HG03521 (cell line): ENCODE data around the gene ATF1.

Source experiments
- ATAC-seq: cut with Tn5 transposase; IDR thresholded peaks from one replicate; pipeline ENCODE4 v1.9.1; 2021; ENCODE audit warnings: mild to moderate bottlenecking, moderate library complexity; ENCODE audit not compliant: unreplicated experiment

Gene ATF1

DNA sequence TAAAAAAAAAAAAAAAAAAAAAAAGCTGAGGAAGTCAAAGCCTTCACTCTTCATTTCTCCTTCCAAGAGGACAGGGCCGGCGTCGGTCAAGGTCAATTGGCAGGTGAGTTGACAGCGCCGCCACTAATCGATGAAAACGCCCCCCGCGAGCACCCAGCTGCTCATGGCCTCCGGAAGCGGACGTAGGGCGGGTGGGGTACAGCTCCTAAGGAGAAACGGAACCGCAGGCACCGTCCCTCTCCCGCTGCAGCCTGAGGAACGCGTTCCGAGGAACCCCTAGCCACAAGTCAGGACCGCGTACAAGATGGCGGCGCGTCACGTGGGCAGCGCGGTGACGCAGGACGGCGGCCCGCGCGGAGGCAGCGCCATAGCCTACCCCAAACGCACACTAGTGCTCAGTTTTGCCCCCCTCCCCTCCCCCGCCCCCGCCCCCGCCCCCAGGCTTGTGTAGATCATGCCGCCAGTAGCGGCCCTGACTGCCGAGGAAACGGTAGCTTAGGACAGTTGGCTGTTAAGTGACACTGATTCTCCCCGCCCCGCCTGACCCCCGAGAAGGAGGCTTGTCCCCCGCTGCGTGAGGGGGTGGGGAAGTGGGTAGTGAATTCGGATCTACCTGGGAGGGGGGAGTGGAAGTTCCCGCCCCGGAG, at the start of gene ATF1:
Gene ATF1 (plus strand): TSS at position 463 of the 647 bp plus-strand sequence. CDS start 16,045 bp downstream, outside the sequence.
- peak; percentile 70 for ATAC-seq

DNA sequence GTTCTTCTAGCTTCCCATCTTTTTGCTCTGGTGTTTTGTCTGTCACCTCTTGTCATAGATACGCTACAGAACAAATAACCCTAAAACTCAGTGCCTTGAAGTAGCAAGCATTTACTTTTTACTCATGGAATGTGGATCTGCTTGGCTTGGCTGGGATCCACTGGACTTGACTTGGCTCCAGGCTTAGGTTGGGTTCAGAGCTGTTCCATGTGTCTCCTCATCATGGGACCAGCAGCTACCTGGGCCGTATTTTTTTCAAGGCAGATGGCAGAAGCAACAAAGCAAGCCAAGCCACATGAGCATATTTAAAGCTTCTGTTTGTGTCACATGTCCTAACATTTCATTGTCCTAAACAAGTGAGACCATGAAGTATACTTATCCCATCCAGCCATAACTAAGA, 48.7 kb upstream of the ATF1 start:
- ATAC-seq: no peak

DNA sequence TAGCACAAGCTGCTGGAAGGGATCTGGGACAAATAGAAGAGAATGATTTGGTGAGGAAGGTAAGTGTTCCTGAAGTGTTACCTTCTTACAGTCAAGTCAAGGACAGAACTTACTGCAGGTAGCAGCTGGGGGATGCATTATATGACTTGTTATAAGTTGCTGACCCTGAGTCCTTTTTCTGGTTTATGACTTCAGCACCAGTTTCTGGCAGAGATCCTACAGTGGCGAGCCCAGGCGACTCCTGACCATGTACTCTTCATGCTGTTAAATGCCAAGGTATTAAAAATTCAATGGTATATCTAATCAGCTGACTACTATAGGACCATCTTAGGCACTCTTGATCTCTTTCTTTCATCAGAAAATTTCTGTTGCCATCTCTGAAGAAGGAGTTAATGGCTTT, 45.1 kb upstream of the ATF1 start:
- no peak for ATAC-seq

DNA sequence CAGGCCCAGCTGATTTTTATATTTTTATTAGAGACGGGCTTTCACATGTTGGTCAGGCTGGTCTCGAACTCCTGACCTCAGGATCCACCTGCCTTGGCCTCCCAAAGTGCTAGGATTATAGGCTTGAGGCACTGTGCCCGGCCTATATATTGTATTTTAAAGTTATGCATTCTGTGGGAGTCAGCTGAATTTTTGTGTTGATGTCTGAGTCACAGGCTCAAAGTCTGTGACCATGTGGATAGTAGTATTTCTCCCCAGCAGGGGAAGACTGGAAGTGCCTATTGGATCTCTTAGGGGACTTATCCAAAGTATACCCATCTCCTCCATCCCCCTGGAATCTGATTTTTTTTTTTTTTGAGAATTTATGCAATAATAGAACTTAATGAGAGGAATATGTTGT, 43.8 kb upstream of the ATF1 start:
- no peak for ATAC-seq

DNA sequence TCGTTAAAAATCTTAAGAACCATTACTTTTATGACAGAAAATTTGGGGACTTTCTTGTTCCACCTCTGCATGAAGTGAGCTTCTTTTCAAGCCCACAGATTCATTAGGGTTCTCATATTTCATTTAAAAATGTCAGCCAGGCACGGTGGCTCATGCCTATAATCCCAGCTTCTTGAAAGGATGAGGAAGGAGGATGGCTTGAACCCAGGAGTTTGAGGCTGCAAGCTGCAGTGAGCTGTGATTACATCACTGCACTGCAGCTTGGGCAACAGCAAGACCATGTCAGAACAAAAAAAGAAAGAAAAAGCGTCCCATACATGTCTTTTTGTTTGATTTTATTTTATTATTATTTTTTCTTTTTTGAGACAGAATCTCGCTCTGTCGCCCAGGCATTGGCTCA, 43.4 kb upstream of the ATF1 start:
- no peak for ATAC-seq

DNA sequence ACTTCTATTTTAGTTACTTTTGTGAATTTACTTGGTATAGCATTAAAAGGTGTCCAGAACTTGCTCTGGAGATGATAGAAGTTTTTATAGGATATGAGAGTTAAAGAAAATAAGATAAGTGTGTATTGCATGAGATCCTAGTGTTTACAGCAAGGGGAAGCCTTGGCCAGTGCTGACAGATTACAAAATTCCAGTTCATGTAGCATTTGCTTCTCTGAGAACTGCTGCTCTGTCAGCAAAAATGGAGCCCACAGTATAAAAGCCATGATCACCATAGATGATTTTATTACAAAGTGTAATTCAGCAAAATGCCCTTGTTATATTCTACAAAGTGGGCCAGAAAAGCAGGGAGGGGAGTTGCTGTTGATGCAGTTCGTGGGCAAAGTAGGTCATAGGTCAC, 40.0 kb upstream of the ATF1 start:
- no peak for ATAC-seq

DNA sequence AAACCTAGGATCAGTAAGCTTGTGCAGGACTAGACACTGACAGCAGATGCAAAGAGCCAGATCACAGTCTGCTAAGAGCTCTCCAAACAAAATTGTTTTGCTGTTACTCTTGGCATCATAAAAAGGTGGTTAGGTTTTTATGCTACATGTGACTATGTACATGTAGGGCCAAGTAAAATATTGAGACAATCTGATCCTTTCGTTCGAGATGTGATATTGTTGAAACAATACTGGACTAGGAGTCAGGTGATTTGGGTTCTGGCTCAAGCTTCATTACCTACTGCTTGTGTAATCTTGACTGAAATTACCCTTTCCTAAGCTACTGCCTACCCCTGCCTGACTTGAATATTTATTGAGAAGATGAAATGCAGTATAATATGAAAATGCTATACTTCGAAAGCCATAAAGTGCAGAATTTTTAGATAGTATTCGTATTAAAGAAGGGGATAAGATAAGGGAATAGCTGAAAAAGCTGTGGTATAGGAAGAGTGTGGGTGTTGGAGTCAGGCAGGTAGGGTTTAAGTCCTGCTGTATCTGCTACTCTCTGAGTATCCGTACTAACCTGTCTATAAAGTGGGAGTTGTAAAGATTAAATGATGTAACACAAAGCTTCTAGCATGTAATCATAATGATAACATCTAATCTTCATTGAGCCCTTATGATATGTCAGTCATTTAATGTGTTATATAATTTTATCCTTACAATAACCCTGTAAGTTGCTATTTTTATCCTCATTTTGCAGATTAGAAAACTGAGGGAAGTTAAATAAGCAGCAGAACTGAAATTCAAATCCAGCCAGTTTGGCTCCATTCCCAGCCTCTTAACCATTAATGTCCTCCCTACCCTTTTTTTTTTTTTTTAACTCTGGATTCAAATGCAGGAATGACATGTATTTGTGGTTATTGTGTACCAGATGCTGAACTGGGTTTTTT, 38.6 kb upstream of the ATF1 start:
- no peak for ATAC-seq

DNA sequence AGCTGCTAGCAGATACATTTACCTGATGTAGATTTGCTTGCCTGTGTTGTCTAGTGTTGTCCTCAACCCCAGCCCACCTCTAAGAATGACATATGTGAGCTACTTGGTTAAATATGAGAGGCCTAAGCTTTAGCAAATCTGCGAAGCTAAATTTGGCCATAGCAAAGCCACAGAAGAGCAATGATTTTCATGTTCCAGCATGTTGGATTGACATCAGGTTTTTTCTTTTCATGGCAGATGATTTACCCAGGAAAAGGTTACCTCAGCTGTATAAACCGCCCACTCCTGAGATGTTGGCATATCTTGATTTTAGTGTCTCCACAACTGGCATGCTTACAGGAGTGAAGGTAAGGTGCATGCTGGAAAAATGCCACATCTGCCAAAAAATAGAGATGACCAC, 36.4 kb upstream of the ATF1 start:
- ATAC-seq: no peak

DNA sequence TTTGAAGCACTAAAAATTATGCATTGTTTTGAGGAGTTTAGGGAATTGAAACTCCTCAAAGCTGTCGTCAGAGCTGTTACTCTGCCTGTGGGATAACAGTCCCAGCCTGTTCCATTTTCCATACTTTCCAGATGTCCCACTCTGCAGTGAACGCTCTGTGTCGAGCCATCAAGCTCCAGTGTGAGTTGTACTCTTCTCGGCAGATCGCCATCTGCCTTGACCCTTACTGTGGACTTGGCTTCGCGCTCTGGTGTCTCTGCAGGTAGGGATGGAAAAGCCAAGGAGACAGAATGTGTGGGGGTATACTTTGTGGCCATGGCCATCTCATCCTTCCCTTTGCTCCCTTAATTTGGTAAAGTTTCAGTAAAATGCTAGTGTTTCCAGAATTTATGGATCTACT, 35.5 kb upstream of the ATF1 start:
- ATAC-seq: no peak

DNA sequence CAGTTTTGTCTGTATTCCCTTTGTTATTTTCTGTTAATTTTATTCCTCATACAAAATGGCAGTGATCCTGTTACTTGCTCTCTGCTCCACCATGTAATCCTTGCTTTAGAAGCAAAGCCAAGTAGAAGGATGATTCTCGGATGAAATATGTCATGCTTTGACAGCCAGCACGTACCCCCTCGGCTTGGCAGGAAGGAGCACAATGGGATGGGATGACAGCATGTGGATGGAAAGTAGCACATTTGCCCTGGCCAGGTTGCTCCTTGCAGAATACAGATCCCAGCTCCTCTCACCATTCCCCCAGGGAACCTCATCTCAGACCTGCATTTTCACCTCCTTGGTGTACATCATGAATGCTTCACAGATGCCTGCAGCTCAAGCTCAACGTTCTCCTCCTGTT, 35.1 kb upstream of the ATF1 start:
- ATAC-seq: no peak

DNA sequence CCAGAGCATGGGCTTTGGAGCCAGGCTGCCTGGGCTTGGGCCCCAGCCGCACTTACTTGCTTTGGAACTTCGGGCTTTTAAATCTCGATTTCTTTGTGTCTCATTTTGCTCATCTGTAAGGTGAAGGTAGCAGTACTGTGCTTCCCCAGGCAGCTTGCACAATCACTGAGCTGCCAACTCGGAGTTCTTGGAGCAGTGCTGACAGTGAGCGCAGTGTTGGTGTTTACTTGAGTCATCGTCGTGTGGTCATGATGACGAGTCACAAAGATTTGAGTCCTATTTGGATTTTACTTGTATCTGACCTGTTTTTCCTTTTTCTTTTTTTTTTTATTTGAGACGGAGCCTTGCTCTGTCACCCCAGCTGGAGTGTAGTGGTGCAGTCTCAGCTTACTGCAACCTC, 31.3 kb upstream of the ATF1 start:
- ATAC-seq: no peak

DNA sequence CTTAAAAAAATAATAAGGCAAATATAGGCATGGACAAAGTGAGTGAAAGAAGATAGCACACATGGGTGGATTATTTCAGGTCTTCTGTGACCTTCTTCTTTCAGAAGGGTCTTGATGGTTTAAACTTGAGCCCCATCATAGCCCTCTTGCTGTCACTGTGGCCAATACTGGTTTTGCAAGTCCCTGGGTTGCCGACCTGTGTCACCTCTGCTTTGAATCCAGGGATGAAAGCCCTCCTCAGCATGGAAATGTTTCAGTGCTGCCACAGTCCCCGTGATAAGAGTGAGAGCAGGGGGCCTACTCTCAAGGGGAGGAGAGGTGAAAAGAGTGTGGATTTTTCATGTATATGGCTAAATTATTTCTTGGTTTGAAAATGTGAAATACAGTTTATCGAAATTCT, 30.2 kb upstream of the ATF1 start:
- no peak for ATAC-seq

DNA sequence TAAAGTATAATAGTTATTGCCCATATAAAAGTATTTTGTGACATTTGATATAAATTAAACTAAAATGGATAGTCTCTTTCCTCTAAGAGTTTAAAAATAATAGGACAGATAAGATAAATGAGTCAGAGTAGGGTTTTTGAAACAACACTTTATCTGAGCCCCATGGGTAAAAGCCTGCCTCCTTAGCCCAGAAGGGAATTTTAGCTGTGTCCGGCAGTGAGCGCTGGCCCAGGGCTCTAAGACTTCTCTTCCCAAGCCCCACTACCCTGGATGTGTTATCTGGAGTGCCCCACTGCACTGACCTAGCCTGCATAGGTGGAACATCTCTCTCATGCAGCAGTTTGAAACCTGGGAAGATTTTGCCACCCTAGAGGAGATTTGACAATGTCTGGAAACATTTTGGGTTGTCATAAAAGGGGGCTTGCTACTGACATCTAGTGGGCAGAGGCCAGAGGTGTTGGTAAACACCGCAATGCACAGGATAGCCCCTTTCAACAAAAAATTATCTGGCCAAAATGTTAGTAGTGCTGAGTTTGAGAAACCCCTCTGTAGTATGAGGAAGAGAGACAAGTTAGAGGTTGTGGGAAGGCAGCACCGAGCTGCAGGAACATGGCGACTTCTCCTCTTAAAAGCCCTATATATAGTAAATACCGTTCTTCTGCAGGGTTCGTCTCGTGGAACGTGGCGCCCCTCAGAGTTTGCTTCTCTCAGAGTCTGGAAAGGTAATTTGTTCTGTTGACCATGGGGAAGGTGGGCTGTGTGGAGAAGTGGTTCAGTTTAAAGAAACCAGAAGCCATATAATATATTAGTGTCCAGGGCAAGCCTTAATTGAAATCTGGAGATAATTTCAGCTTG, 29.3 kb upstream of the ATF1 start:
- ATAC-seq: no peak

DNA sequence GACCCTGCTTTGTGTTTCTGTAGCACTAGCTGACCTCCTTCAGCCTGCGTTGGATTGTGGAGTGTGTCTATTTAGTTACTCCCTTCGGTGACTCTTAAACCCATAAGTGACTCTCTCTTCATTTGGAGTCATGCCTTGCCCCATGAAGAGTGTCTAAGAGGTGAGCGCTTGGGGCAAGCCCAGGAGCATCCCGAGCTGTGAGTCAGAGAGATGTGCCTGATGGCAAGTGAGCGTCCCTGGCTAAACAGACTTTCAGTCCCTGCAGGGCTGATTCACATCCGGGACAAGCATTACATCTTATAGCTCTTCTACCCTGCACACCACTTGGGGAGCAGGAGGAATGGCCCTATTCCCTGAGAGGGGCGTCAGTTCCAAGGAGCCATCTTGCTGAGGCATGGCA, 24.3 kb upstream of the ATF1 start:
- ATAC-seq: no peak

DNA sequence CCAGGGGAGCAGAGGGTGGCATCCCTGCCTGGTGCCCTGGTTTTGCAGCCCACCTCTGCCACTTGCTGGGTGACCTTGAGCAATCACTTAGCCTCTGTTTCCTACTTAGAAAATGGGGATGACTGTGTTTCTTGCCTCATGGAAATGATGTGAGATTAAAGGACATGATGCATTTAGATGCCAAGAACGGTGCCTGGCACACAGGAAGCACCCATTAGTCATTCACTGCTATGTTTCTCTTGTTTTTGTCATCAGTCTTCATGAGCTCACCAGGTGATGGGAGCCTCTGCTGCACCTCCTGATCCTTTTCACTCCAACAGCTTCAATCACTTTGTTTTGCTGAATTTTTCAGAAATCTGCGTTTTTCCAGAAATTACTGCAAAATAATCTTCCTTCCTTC, 23.6 kb upstream of the ATF1 start:
- no peak for ATAC-seq

DNA sequence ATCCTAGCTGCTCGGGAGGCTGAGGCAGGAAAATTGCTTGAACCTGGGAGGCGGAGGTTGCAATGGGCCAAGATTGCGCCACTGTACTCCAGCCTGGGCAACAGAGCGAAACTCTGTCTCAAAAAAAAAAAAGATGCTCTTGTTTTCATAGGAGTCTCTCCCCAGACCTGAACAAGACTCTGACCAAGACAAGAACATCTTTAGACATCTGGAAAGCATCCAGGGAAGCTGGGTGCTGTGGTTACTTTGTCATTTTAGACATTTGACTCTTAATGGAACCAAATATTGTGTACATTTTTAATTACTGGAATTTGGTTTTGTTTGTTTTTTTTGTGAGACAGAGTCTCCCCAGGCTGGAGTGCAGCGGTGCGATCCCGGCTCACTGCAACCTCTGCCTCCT, 21.1 kb upstream of the ATF1 start:
- no peak for ATAC-seq

DNA sequence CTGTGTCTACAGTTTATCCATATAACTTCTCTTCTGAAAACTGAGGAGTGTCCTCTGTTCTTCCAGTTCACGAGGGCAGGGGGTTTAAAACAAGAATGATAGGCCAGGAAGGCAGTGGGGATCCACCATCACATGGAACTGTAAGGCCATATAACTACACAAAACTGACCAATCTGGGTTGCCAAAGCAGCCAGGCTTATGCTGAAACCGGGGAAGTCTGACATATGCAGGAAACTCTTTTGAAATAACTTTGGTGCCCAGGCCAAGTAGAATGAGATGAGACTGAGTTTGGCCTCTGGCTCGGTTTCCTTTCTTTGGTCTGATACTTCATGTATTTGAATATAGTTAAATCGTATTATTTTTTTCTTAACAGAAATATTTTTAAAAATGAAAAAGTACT, 18.0 kb upstream of the ATF1 start:
- ATAC-seq: no peak

DNA sequence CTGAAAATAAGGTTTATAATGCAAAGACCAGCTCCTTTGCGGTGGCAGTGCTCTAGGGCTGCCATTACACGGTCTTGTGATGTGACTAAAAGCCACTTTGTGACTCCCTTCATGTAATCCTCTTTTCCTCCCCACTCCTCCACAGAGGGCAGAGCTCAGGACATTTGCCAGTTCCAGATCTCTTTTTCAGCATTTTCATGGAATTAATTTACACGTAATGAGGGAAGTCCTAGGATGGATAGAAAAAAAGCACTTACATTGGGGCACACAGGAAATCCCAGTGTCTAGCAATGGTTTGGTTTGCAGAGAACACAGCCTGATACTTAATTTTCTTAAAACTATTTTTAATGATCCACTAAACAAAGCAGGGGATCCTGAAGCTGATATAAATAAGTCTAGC, 17.5 kb upstream of the ATF1 start:
- no peak for ATAC-seq

DNA sequence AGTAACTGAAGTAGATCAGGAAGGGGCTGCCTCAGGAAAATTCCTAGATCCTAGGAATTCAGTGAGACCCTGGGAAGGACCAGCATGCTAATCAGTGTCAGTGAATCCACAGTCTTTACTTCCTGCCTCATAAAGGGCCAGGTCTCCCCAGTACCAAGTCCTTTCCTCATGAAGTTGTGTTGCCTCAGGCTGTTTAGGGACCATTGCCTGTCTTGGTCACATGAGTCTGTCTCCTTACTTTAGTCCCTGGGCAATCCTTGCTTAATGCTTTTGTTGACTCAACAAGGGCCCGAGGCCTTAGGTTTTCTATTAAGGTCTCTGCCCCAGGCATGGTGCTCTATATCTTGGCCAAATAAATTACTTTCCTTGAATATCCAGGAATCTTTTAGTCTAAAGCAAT, 16.1 kb upstream of the ATF1 start:
- no peak for ATAC-seq

DNA sequence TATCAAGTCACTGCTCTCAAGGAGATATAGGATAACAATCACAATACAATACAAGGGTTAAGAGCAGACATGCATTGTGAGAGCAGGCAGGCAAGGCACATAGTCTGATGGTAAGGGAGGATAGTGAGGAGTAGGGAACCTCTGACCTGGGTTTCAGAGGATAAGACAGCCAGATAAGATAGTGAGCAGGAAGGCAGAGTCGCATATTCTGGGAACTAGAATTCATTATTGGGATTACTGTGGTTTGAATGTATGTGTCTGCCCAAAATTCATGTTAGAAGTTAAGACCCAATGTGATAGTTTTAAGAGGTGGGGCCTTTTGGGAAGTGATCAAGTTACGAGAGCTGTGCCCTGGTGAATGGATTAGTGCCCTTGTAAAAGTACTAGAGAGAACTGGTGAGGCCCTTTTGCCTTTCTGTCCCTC, 14.4 kb upstream of the ATF1 start:
- ATAC-seq: no peak

DNA sequence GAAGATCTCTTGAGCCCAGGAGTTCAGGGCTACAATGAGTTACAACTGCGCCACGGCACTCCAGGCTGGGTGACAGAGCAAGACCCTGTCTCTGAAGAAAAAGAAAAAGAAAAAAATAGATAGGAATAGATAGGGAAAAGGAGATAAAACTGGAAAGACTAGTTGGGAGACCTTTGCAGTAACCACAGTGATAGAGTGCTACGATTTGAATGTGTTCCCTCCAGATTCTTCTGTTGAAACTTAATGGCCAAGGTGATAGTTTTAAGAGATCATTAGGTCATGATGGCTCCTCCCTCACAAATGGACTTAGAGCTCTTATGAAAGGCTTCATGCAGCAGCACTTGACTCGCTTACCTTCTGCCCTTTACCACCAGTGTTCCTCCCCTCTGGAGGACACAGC, 13.5 kb upstream of the ATF1 start:
- no peak for ATAC-seq
